A549 (cell line): ENCODE results near the gene SCIN.
"Not testable (repeated sequence)": the region's sequence is repeated elsewhere in the genome, so short reads cannot be mapped to it uniquely, and the experiment has no call there.

Experiments used
- POLR2A ChIP-seq: IDR thresholded peaks from 2 replicates; pipeline ENCODE4 v1.6.1; 2012; ENCODE audit warnings: mild to moderate bottlenecking, low read length
- TF ChIP-seq, protein P1 (sequence below): IDR thresholded peaks from 2 replicates; pipeline ENCODE4 v1.6.1; 2012

DNA sequence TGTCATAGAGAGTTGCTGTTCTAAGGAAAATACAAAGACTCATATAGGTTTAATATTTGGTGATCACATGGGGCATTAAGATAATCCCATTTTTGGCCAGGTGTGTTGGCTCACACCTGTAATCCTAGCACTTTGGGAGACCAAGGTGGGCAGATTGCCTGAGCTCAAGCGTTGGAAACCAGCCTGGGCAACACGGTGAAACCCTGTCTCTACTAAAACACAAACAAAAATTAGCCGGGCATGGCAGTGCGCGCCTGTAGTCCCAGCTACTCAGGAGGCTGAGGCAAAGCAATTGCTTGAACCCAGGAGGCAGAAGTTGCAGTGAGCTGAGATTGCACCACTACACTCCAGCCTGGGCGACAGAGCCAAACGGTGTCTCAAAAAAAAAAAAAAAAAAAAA is 102.9 kb downstream of the SCIN start:
- not testable (repeated sequence) for TF ChIP-seq POLR2A
- TF ChIP-seq, protein P1, sequence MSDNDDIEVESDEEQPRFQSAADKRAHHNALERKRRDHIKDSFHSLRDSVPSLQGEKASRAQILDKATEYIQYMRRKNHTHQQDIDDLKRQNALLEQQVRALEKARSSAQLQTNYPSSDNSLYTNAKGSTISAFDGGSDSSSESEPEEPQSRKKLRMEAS, result not testable (repeated sequence)
